Mesendoderm (in vitro differentiated cells): ENCODE measurements around the gene FNBP1. TPM values are rescaled to one million over a fixed set of nuclear protein-coding genes. Genes with fewer than 3 reads are reported as not detected.

Source experiments
- DNase-seq: peaks from one replicate; pipeline ENCODE4 v3.0.0; 2013
- H2AK5ac ChIP-seq: 2 replicates; pipeline ENCODE4 v1.6.1; 2013; ENCODE audit warnings: low read length, inconsistent platforms
- H2BK120ac ChIP-seq: 2 replicates; pipeline ENCODE4 v1.6.1; 2013; ENCODE audit warnings: low read depth, mild to moderate bottlenecking, low read length, moderate library complexity, mixed read lengths
- H2BK15ac ChIP-seq: replicated peaks from 2 replicates; pipeline ENCODE4 v1.6.1; 2013; ENCODE audit warnings: low read depth, mild to moderate bottlenecking, moderate library complexity
- H2BK5ac ChIP-seq: 2 replicates; pipeline ENCODE4 v1.6.1; 2013; ENCODE audit warnings: low read length, inconsistent platforms
- H3K18ac ChIP-seq: 2 replicates; pipeline ENCODE4 v1.6.1; 2013; ENCODE audit warnings: mild to moderate bottlenecking, low read length, mixed read lengths
- H3K23ac ChIP-seq: one replicate; pipeline ENCODE4 v1.6.1; 2013; ENCODE audit warnings: low read length
- H3K27ac ChIP-seq: 2 replicates; pipeline ENCODE4 v1.5.1; 2013; ENCODE audit warnings: low read depth, mild to moderate bottlenecking, inconsistent platforms, low read length, moderate library complexity
- H3K27me3 ChIP-seq: 2 replicates; pipeline ENCODE4 v1.6.1; 2013; ENCODE audit warnings: low read length, control low read depth, mild to moderate bottlenecking, inconsistent platforms; ENCODE audit not compliant: insufficient read depth, poor library complexity
- H3K36me3 ChIP-seq: 2 replicates; pipeline ENCODE4 v1.6.1; 2013; ENCODE audit warnings: low read length, inconsistent platforms; ENCODE audit not compliant: control insufficient read depth, insufficient read depth
- H3K4ac ChIP-seq: one replicate; pipeline ENCODE4 v1.6.1; 2013; ENCODE audit warnings: low read depth, mild to moderate bottlenecking, low read length, moderate library complexity
- H3K4me1 ChIP-seq: 2 replicates; pipeline ENCODE4 v1.6.1; 2013; ENCODE audit warnings: low read depth, low read length, inconsistent platforms; ENCODE audit not compliant: control insufficient read depth
- H3K4me2 ChIP-seq: 2 replicates; pipeline ENCODE4 v1.6.1; 2013; ENCODE audit warnings: low read length
- H3K4me3 ChIP-seq: 2 replicates; pipeline ENCODE4 v1.5.1; 2013; ENCODE audit warnings: mild to moderate bottlenecking, low read length
- H3K56ac ChIP-seq: one replicate; pipeline ENCODE4 v1.6.1; 2013; ENCODE audit warnings: low read length
- H3K79me1 ChIP-seq: 2 replicates; pipeline ENCODE4 v1.6.1; 2013; ENCODE audit warnings: low read length, inconsistent platforms
- H3K79me2 ChIP-seq: 2 replicates; pipeline ENCODE4 v1.6.1; 2013; ENCODE audit warnings: mild to moderate bottlenecking, low read length; ENCODE audit not compliant: control insufficient read depth, insufficient read depth
- H3K9ac ChIP-seq: 2 replicates; pipeline ENCODE4 v1.6.1; 2013; ENCODE audit warnings: low read length, inconsistent platforms
- H4K5ac ChIP-seq: one replicate; pipeline ENCODE4 v1.6.1; 2013; ENCODE audit warnings: low read length
- H4K8ac ChIP-seq: one replicate; pipeline ENCODE4 v1.6.1; 2013; ENCODE audit warnings: low read depth, mild to moderate bottlenecking, control low read depth, low read length, moderate library complexity
- WGBS: extraction: QIAGEN DNeasy Blood & Tissue Kit; methylation state at CpG from one replicate; pipeline ENCODE4 v1.1.7; 2013; ENCODE audit warnings: low lambda C conversion rate, missing lambda C conversion rate; ENCODE audit not compliant: insufficient coverage; ENCODE audit errors: extremely low coverage; 5-methylcytosine and 5-hydroxymethylcytosine counted together
- polyA plus RNA-seq, 2 experiments: library from polyadenylated mRNA; stranded (reverse); fragments of 200-250 nt; gene quantifications; one replicate each; pipeline ENCODE4 v1.2.3, GENCODE V29; 2013

FNBP1 gene
- 18.0 TPM for polyA plus RNA-seq (2013, experiment 1 of 2)
- 18.4 TPM for polyA plus RNA-seq (2013, experiment 2 of 2)

- Histone ChIP-seq H2BK15ac (no peak within 1 kb of the TSS), H4K5ac (no peak within 1 kb of the TSS), H3K18ac (peak within 1 kb of the TSS; percentile 81), H4K8ac (no peak within 1 kb of the TSS), H3K27me3 (peaks cover 1% of the 10 kb centered on the region), H3K23ac (peak within 1 kb of the TSS; percentile 66), H3K4me1 (peaks cover 2% of the 10 kb centered on the region), H3K36me3 (no peaks in the 10 kb centered on the region), H3K79me2 (peaks cover 2% of the 10 kb centered on the region), H3K4ac (no peak within 1 kb of the TSS), H2BK120ac (no peak within 1 kb of the TSS), H3K79me1 (peaks cover 3% of the 10 kb centered on the region), H3K27ac (peak within 1 kb of the TSS; percentile 95), H3K56ac (peak within 1 kb of the TSS; percentile 90), H2AK5ac (no peak within 1 kb of the TSS), H3K9ac (peak within 1 kb of the TSS; percentile 88), H3K4me2 (peak within 1 kb of the TSS; percentile 98), H2BK5ac (no peak within 1 kb of the TSS), H3K4me3 (peak within 1 kb of the TSS; percentile 84)
- peak; percentile 92 for DNase-seq
- WGBS: no CpG with 5 or more reads among the region's 92 CpGs
Measured at GRCh38 chr9:130042885-130043653, at the start of gene FNBP1. Gene FNBP1, minus strand, starts transcription at chr9:130043189. Its CDS starts 214 bp downstream, at chr9:130042975.

- Histone ChIP-seq H3K79me2 (no peaks in the 10 kb centered on the region), H3K4me1 (no peaks in the 10 kb centered on the region), H2BK5ac (no peak overlapping the region), H3K23ac (no peak overlapping the region), H3K9ac (no peak overlapping the region), H2AK5ac (no peak overlapping the region), H4K8ac (no peak overlapping the region), H3K4ac (no peak overlapping the region), H3K4me3 (no peak overlapping the region), H3K36me3 (peaks cover 2% of the 10 kb centered on the region), H2BK120ac (no peak overlapping the region), H4K5ac (no peak overlapping the region), H3K27me3 (no peaks in the 10 kb centered on the region), H3K79me1 (no peaks in the 10 kb centered on the region), H3K27ac (no peak overlapping the region), H3K18ac (no peak overlapping the region), H3K4me2 (no peak overlapping the region), H3K56ac (no peak overlapping the region), H2BK15ac (no peak overlapping the region)
- no peak for DNase-seq
- no CpG with 5 or more reads among the region's 3 CpGs for WGBS
Measured at GRCh38 chr9:130090915-130091314, 47.9 kb upstream of the FNBP1 start.

GRCh38 chr9:130089141-130089540, 46.2 kb upstream of the FNBP1 start:
- Histone ChIP-seq H2BK120ac (no peak overlapping the region), H3K27me3 (no peaks in the 10 kb centered on the region), H3K56ac (no peak overlapping the region), H3K79me2 (no peaks in the 10 kb centered on the region), H3K36me3 (peaks cover 2% of the 10 kb centered on the region), H3K79me1 (no peaks in the 10 kb centered on the region), H4K8ac (no peak overlapping the region), H3K4me1 (no peaks in the 10 kb centered on the region), H3K9ac (no peak overlapping the region), H3K23ac (no peak overlapping the region), H4K5ac (no peak overlapping the region), H3K4me2 (no peak overlapping the region), H3K4ac (no peak overlapping the region), H2BK15ac (no peak overlapping the region), H3K27ac (no peak overlapping the region), H3K4me3 (no peak overlapping the region), H2AK5ac (no peak overlapping the region), H2BK5ac (no peak overlapping the region), H3K18ac (no peak overlapping the region)
- no CpG with 5 or more reads among the region's 12 CpGs for WGBS
- DNase-seq: no peak

GRCh38 chr9:130088051-130088450, 45.1 kb upstream of the FNBP1 start:
- Histone ChIP-seq H3K4me2 (no peak overlapping the region), H3K4me1 (no peaks in the 10 kb centered on the region), H2AK5ac (no peak overlapping the region), H3K79me2 (no peaks in the 10 kb centered on the region), H2BK15ac (no peak overlapping the region), H3K4me3 (no peak overlapping the region), H2BK5ac (no peak overlapping the region), H3K27ac (no peak overlapping the region), H3K79me1 (no peaks in the 10 kb centered on the region), H3K4ac (no peak overlapping the region), H3K27me3 (no peaks in the 10 kb centered on the region), H3K36me3 (peaks cover 2% of the 10 kb centered on the region), H3K18ac (no peak overlapping the region), H3K23ac (no peak overlapping the region), H2BK120ac (no peak overlapping the region), H4K8ac (no peak overlapping the region), H4K5ac (no peak overlapping the region), H3K9ac (no peak overlapping the region), H3K56ac (no peak overlapping the region)
- no CpG with 5 or more reads among the region's 6 CpGs for WGBS
- no peak for DNase-seq

GRCh38 chr9:130084337-130084736, 41.3 kb upstream of the FNBP1 start:
- Histone ChIP-seq H3K36me3 (no peaks in the 10 kb centered on the region), H3K4me3 (no peak overlapping the region), H4K5ac (no peak overlapping the region), H3K27me3 (no peaks in the 10 kb centered on the region), H3K79me1 (no peaks in the 10 kb centered on the region), H3K23ac (no peak overlapping the region), H3K18ac (no peak overlapping the region), H3K9ac (no peak overlapping the region), H2BK15ac (no peak overlapping the region), H3K79me2 (no peaks in the 10 kb centered on the region), H3K4me2 (no peak overlapping the region), H2AK5ac (no peak overlapping the region), H4K8ac (no peak overlapping the region), H2BK5ac (no peak overlapping the region), H3K4ac (no peak overlapping the region), H3K56ac (no peak overlapping the region), H3K27ac (no peak overlapping the region), H2BK120ac (no peak overlapping the region), H3K4me1 (no peaks in the 10 kb centered on the region)
- DNase-seq: no peak
- no CpG with 5 or more reads among the region's 7 CpGs for WGBS

GRCh38 chr9:130078547-130078946, 35.6 kb upstream of the FNBP1 start:
- Histone ChIP-seq H2BK120ac (no peak overlapping the region), H4K5ac (no peak overlapping the region), H3K4me2 (no peak overlapping the region), H3K56ac (no peak overlapping the region), H2AK5ac (no peak overlapping the region), H3K27me3 (no peaks in the 10 kb centered on the region), H3K23ac (no peak overlapping the region), H3K4me1 (peaks cover 2% of the 10 kb centered on the region), H3K4me3 (no peak overlapping the region), H3K36me3 (peaks cover 1% of the 10 kb centered on the region), H4K8ac (no peak overlapping the region), H3K79me2 (no peaks in the 10 kb centered on the region), H3K27ac (no peak overlapping the region), H3K79me1 (peaks cover 8% of the 10 kb centered on the region), H3K4ac (no peak overlapping the region), H2BK15ac (no peak overlapping the region), H3K9ac (no peak overlapping the region), H2BK5ac (no peak overlapping the region), H3K18ac (no peak overlapping the region)
- WGBS: no CpG with 5 or more reads among the region's 3 CpGs
- DNase-seq: no peak
